ENCODE results near the gene RNF44.

Gene RNF44

GRCh38 chr5:176536902-176537553, at the start of gene RNF44:
RNF44 (minus strand) TSS chr5:176537402; CDS start chr5:176532472, 4,930 bp downstream.
- DNase-seq, result peak; percentile 96

GRCh38 chr5:176583076-176583475, 45.9 kb upstream of the RNF44 start:
- no peak for DNase-seq

GRCh38 chr5:176581361-176581760, 44.2 kb upstream of the RNF44 start:
- DNase-seq, result no peak

- no peak for DNase-seq
Measured at GRCh38 chr5:176579323-176579722, 42.1 kb upstream of the RNF44 start.

- no peak for DNase-seq
Measured at GRCh38 chr5:176578391-176578808, 41.2 kb upstream of the RNF44 start.

- no peak for DNase-seq
Measured at GRCh38 chr5:176577312-176578176, 40.3 kb upstream of the RNF44 start.

GRCh38 chr5:176575488-176576422, 38.6 kb upstream of the RNF44 start:
- no peak for DNase-seq

- no peak for DNase-seq
Measured at GRCh38 chr5:176575066-176575465, 37.9 kb upstream of the RNF44 start.

GRCh38 chr5:176574297-176574591, 37.0 kb upstream of the RNF44 start:
- DNase-seq, result no peak

GRCh38 chr5:176573564-176574296, 36.5 kb upstream of the RNF44 start:
- DNase-seq, result peak; percentile 74

GRCh38 chr5:176570044-176570443, 32.8 kb upstream of the RNF44 start:
- DNase-seq, result no peak

- DNase-seq, result no peak
Measured at GRCh38 chr5:176568657-176569056, 31.5 kb upstream of the RNF44 start.

- no peak for DNase-seq
Measured at GRCh38 chr5:176565760-176566288, 28.6 kb upstream of the RNF44 start.

GRCh38 chr5:176564002-176564401, 26.8 kb upstream of the RNF44 start:
- DNase-seq, result no peak

GRCh38 chr5:176562189-176562588, 25.0 kb upstream of the RNF44 start:
- DNase-seq, result no peak

GRCh38 chr5:176561259-176561658, 24.1 kb upstream of the RNF44 start:
- DNase-seq, result no peak

GRCh38 chr5:176560364-176560763, 23.2 kb upstream of the RNF44 start:
- no peak for DNase-seq

- no peak for DNase-seq
Measured at GRCh38 chr5:176559683-176560082, 22.5 kb upstream of the RNF44 start.

GRCh38 chr5:176557846-176558245, 20.6 kb upstream of the RNF44 start:
- DNase-seq, result no peak

- DNase-seq, result no peak
Measured at GRCh38 chr5:176553260-176554085, 16.3 kb upstream of the RNF44 start.

GRCh38 chr5:176552332-176552869, 15.2 kb upstream of the RNF44 start:
- no peak for DNase-seq

Data from suppressor macrophage treated with lipopolysaccharide for 4 hours (primary cell).